ENCODE data around the gene ARG2.

Gene ARG2

GRCh38 chr14:67694791-67695393, 75.2 kb downstream of the ARG2 start:
- DNase-seq: peak; percentile 92

- peak; percentile 93 for DNase-seq
Measured at GRCh38 chr14:67695394-67695949, 75.8 kb downstream of the ARG2 start, which contains the start of gene RDH11. RDH11 (minus strand) TSS chr14:67695764; CDS start chr14:67695703, 61 bp downstream.

- DNase-seq: no peak
Measured at GRCh38 chr14:67697006-67697405, 77.3 kb downstream of the ARG2 start.

GRCh38 chr14:67698179-67698578, 78.5 kb downstream of the ARG2 start:
- DNase-seq: no peak

All from activated CD4-positive, alpha-beta T cell treated with anti-CD3 and anti-CD28 coated beads, Interleukin-2, Interleukin-6, amounts not matched to agents 100 ng/mL and 50 ng/mL, durations not matched to agents 16 hours and 8 hours (primary cell).